Heart right ventricle (tissue), 16 donors: ENCODE measurements around the gene AURKAIP1. TPM values are rescaled to one million over a fixed set of nuclear protein-coding genes. Genes with fewer than 3 reads are reported as not detected.

Experiments used
- ATAC-seq, 8 donors: fragments of 200-7000 bp; cut with Tn5 transposase; one replicate each; pipeline ENCODE4 v1.9.1; 2020; ENCODE audit warnings: mild to moderate bottlenecking in 8 of 8, moderate library complexity in 8 of 8, moderate number of reproducible peaks in 1 of 8
- DNase-seq, 2 donors: peaks; one replicate each; pipeline ENCODE4 v3.0.0-alpha.2; 2020
- H3K27ac ChIP-seq, 10 donors: fragments of 200-600 bp; sonication (generic) in 2 of 10; one replicate each; pipeline versions ENCODE4 v1.5.0 to v1.8.0; 2020 to 2022; ENCODE audit warnings: mild to moderate bottlenecking in 3 of 10
- H3K27me3 ChIP-seq, 7 donors: fragments of 200-600 bp; one replicate each; pipeline ENCODE4 v1.8.0; 2021 to 2022; ENCODE audit warnings: mild to moderate bottlenecking in 2 of 7
- H3K36me3 ChIP-seq, 9 donors: fragments of 200-600 bp; sonication (generic) in 1 of 9; one replicate each; pipeline versions ENCODE4 v1.5.0 to v1.8.0; 2020 to 2022; ENCODE audit warnings: mild to moderate bottlenecking in 2 of 9
- H3K4me1 ChIP-seq, 9 donors: fragments of 200-600 bp; sonication (generic) in 1 of 9; one replicate each; pipeline versions ENCODE4 v1.5.0 to v1.8.0; 2020 to 2022; ENCODE audit warnings: mild to moderate bottlenecking in 4 of 9
- H3K4me3 ChIP-seq, 10 donors: fragments of 200-600 bp; sonication (generic) in 2 of 10; one replicate each; pipeline versions ENCODE4 v1.5.0 to v1.8.0; 2020 to 2022; ENCODE audit warnings: mild to moderate bottlenecking in 7 of 10, moderate library complexity in 2 of 10
- H3K9me3 ChIP-seq, 11 donors: fragments of 200-600 bp in 10 of 11; sonication (generic) in 2 of 11; one replicate each; pipeline versions ENCODE4 v1.5.0 to v1.8.0; 2013 to 2022; ENCODE audit warnings: mild to moderate bottlenecking in 2 of 11, control low read depth in 1 of 11, moderate library complexity in 1 of 11
- WGBS, 2 donors: extraction: QIAGEN DNeasy Blood & Tissue Kit; methylation state at CpG; one replicate each; pipeline ENCODE4 v1.1.7; 2013; ENCODE audit warnings: inconsistent platforms in 1 of 2; 5-methylcytosine and 5-hydroxymethylcytosine counted together
- intact Hi-C, 10 donors: fragments of 100-400 bp; cut with DNase I; formaldehyde crosslinking; loops; one replicate each; pipeline versions ENCODE4 v1.11.1 to v1.14.2; 2022
- polyA plus RNA-seq, 2 donors: library from polyadenylated mRNA; stranded (reverse); fragments of 200-250 nt; gene quantifications; one replicate each; pipeline ENCODE4 v1.2.3, GENCODE V29; 2013
- total RNA-seq, 10 donors: library from RNA; stranded (reverse); fragmentation: NEBNext Ultra II Directional in 3 of 10; extraction: Animal tissue kit (Norgen Biotek cat#: 25700) in 3 of 10; gene quantifications; one replicate each; pipeline versions ENCODE4 v1.2.1 to v1.2.4, GENCODE V29; 2021 to 2023
- TF ChIP-seq, protein P1 (sequence below), 9 donors: fragments of 200-600 bp; sonication (generic) in 2 of 9; IDR thresholded peaks; one replicate each; pipeline versions ENCODE4 v1.5.0 to v1.8.0; 2021 to 2022; ENCODE audit warnings: antibody characterized with exemption in 9 of 9, mild to moderate bottlenecking in 5 of 9, moderate library complexity in 1 of 9
- donor health status: Arrhythmogenic right ventricular cardiomyopathy.
- donor health status: ischemic (EF 13 %, LVEDD 7.1; RV severe dilation, severe dysfunction).
- donor health status: healthy with polysubstance abuse.
- donor health status: DM: no; HTN: yes; CAD: no.
- donor health status: DM: no; HTN: no; CAD: no.
- donor health status: ischemic (EF 25% LVEDD 6.9; RV normal size, moderate dysfunction).
- donor health status: ischemic (EF 25% LVEDD 5.7; RV mildly dilated, moderate dysfunction).
- donor health status: healthy.
- donor health status: DM: yes; HTN: yes; CAD: no.
- donor health status: Ischemic cardiomyopathy.
- donor health status: ischemic (EF 35%, LVEDD 5.7; RV mildly dilated, moderate dysfunction).
- donor health status: nonischemic (EF 11% LVEDD 7.7; RV severe dilation, severe dysfunction).
- donor health status: DM: yes; HTN: yes; CAD: no.
- donor health status: PGD.
- donor health status: ischemic (EF 29% LVEDD 5.4; RV normal size, mild dysfunction).
- donor health status: nonischemic (EF 23%, LVEDD 6.1; RV moderate dilation, normal function).

The AURKAIP1 gene
- total and polyA plus RNA-seq, 12 donors: 176 to 528 (median 196) TPM

DNA sequence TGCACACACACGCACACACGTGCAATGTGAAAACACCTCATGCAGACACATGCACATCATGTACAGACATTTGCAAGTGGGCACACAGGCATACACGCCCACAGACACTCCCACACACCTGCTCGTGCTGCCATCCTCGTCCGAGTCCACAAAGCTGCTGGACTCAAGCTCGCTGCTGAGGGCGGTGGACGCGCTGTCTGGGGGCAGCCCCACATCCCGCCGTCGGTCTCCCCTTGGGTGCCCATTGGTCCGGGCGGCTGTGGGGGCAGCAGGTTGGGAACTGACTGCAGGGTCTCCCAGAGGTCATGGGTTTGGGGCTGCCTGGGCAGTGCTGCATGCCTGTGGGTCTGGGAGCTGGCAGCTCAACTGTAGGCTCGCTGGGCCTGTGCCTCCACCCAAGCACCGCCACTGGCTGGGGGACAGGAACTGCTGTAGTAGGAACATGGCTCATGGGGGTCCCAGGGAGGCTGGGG lies 33.4 kb downstream of the AURKAIP1 start:
- TF ChIP-seq, protein P1, sequence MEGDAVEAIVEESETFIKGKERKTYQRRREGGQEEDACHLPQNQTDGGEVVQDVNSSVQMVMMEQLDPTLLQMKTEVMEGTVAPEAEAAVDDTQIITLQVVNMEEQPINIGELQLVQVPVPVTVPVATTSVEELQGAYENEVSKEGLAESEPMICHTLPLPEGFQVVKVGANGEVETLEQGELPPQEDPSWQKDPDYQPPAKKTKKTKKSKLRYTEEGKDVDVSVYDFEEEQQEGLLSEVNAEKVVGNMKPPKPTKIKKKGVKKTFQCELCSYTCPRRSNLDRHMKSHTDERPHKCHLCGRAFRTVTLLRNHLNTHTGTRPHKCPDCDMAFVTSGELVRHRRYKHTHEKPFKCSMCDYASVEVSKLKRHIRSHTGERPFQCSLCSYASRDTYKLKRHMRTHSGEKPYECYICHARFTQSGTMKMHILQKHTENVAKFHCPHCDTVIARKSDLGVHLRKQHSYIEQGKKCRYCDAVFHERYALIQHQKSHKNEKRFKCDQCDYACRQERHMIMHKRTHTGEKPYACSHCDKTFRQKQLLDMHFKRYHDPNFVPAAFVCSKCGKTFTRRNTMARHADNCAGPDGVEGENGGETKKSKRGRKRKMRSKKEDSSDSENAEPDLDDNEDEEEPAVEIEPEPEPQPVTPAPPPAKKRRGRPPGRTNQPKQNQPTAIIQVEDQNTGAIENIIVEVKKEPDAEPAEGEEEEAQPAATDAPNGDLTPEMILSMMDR (IDR thresholded peaks at IDR 0.05): no peak
- Histone ChIP-seq H3K4me1 (peaks cover 15 to 35% (median 29%) of the 10 kb centered on the region in 9 donors), H3K9me3 (no peaks in the 10 kb centered on the region), H3K27me3 (no peaks in the 10 kb centered on the region), H3K4me3 (no peak overlapping the region), H3K27ac (no peak overlapping the region), H3K36me3 (peaks cover 0 to 50% (median 9%) of the 10 kb centered on the region in 9 donors)
- 94 to 95% methylated on average over 17 of the region's 17 CpGs for WGBS, 2 donors
- ATAC-seq (no peak), DNase-seq (no peak)
- intact Hi-C loops: no loop called here

DNA sequence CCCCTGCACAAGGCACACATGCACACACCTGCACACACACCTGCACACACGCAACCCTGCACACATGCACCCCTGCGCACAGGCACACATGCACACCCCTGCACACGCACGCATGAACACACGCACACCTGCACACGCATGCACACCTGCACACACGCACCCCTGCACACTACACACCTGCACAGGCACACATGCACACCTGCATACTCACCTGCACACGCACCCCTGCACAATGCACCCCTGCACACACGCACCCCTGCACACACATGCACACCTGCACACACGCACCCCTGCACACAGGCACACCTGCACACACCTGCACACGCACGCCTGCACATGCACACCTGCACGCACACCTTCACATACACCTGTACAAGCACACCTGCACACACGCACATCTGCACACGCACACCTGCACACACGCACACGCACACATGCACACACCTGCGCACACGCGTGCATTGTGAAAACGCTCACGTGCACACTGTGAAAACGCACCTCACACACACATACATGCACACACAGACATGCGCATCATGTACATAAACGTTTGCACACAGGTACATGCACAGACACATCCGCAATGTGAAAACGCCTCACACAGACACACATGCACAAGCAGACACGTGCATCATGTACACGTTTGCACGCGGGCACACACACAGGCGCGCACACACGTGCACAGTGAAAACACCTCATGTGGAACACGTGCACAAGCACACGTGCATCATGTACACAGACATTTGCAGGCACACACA lies 34.0 kb downstream of the AURKAIP1 start:
- Histone ChIP-seq H3K4me1 (peaks cover 9 to 29% (median 23%) of the 10 kb centered on the region in 9 donors), H3K27me3 (no peaks in the 10 kb centered on the region), H3K9me3 (no peaks in the 10 kb centered on the region), H3K36me3 (peaks cover 0 to 54% (median 9%) of the 10 kb centered on the region in 9 donors), H3K4me3 (no peak overlapping the region), H3K27ac (no peak overlapping the region)
- TF ChIP-seq, protein P1 (IDR thresholded peaks at IDR 0.05): no peak
- WGBS, 2 donors: 93 to 95% methylated on average over 36 of the region's 36 CpGs
- intact Hi-C loops: no loop called here
- no peak for ATAC-seq
- DNase-seq: no peak

DNA sequence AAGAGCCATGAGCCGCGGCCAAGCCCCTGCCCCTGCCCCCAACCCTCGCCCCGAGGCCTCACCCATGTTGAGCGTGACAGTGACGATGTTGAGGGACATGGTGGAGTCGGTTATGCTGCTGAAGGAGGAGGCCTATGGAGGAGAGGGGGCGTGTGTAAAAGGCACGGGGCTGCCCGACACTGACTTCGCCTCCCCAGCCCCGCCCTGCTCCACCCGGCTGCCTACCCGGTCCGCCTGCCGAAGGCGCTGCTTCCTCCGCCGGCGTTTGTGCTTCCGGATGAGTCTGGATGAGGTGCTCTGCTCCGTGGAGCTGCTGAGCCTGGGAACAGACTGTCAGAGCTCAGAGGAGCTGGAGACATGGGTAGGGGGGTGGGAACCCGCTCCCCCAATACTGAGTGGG lies 34.8 kb downstream of the AURKAIP1 start:
- TF ChIP-seq, protein P1 (IDR thresholded peaks at IDR 0.05): no peak
- intact Hi-C loops: no loop called here
- peaks cover 0 to 60% (median 9%) of the 10 kb centered on the region in 9 donors for H3K36me3 ChIP-seq

DNA sequence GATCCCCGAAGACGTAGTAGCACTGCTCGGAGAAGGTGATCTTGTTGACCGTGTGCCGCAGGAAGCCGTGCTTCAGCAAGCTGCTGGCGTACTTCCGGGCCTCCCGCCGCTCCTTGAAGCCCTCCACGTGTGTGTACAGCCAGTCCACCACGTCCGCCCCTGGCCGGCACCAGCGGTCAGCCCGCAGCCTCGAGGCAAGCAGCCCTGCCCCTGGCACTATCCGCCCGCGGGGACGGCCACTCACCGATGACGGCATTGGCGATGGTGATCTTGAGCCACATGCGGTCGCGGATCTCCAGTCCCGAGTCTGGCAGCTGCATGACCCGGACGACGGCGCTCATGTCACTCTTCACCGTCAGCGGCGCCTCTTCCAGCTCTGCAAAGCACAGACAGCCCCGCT lies 36.7 kb downstream of the AURKAIP1 start:
- H3K4me1 ChIP-seq: peaks cover 0 to 2% (median 0%) of the 10 kb centered on the region in 9 donors
- no peaks in the 10 kb centered on the region for H3K27me3 ChIP-seq
- H3K27ac ChIP-seq: no peak overlapping the region
- no peak for ATAC-seq
- 95% methylated on average over 33 to 36 of the region's 36 CpGs for WGBS, 2 donors
- TF ChIP-seq, protein P1 (IDR thresholded peaks at IDR 0.05): no peak
- no peaks in the 10 kb centered on the region for H3K9me3 ChIP-seq
- H3K4me3 ChIP-seq: no peak overlapping the region
- no peak for DNase-seq
- H3K36me3 ChIP-seq: peaks cover 0 to 63% (median 9%) of the 10 kb centered on the region in 9 donors
- intact Hi-C loops: no loop called here

More for the DNA sequence above, 34.8 kb downstream of the AURKAIP1 start:
- no peak overlapping the region for H3K27ac ChIP-seq
- 90 to 92% methylated on average over 22 to 23 of the region's 23 CpGs for WGBS, 2 donors
- no peaks in the 10 kb centered on the region for H3K9me3 ChIP-seq
- ATAC-seq (no peak), DNase-seq (no peak)
- peaks cover under 1 to 21% (median 15%) of the 10 kb centered on the region in 9 donors for H3K4me1 ChIP-seq
- no peaks in the 10 kb centered on the region for H3K27me3 ChIP-seq
- no peak overlapping the region for H3K4me3 ChIP-seq
